GM12878 (cell line): Measurements from ENCODE around the gene UBE2G2. TPM values are rescaled to one million over a fixed set of nuclear protein-coding genes. Genes with fewer than 3 reads are reported as not detected.

ENCODE experiments used
- ATAC-seq: fragments of 200-7000 bp; cut with Tn5 transposase; 3 replicates; pipeline ENCODE4 v1.9.1; 2020; ENCODE audit warnings: mild to moderate bottlenecking, moderate library complexity
- BruUV-seq: library from RNA; stranded (reverse); fragments of 400-500 nt; replicated peaks from 2 replicates; lab custom pipeline; 2021; lab: Mats Ljungman, UMichigan
- CTCF ChIA-PET: fragments of 300-600 bp; sonication (Branson Sonifier 250); formaldehyde crosslinking; extraction: SDS; loops from one replicate; lab custom pipeline; 2021; ENCODE audit warnings: inconsistent platforms; lab: Yijun Ruan, JAX
- POLR2A ChIA-PET: fragments of 350-600 bp; formaldehyde crosslinking; extraction: SDS; loops from one replicate; lab custom pipeline; 2021; ENCODE audit warnings: inconsistent platforms; lab: Charles Lee
- RAD21 ChIA-PET: fragments of 300-600 bp; sonication (Branson Sonifier 250); formaldehyde crosslinking; loops from one replicate; lab custom pipeline; 2023; ENCODE audit warnings: antibody characterized with exemption; ENCODE audit not compliant: unreplicated experiment; lab: Charles Lee
- SMC1A ChIA-PET: fragments of 300-600 bp; sonication (Branson Sonifier 250); formaldehyde crosslinking; loops from one replicate; lab custom pipeline; 2023; ENCODE audit not compliant: unreplicated experiment, uncharacterized antibody; lab: Charles Lee
- DNase-seq: peaks from one replicate; pipeline ENCODE4 v3.0.0-alpha.2; 2011; ENCODE audit warnings: low read depth, low spot score
- FAIRE-seq: peaks from 3 replicates; lab custom pipeline; 2011; peaks lifted over from hg19 to GRCh38; lab: Jason Lieb, UNC
- H2AFZ ChIP-seq: 2 replicates; pipeline ENCODE4 v1.6.0; 2011; ENCODE audit warnings: low read depth, low read length, control low read depth; ENCODE audit not compliant: control insufficient read depth
- H3K27ac ChIP-seq: 2 replicates; pipeline ENCODE4 v1.5.1; 2011; ENCODE audit warnings: control low read depth; ENCODE audit not compliant: control insufficient read depth, insufficient read depth
- H3K27me3 ChIP-seq, 2 experiments: replicated peaks in 1 of 2; 2 replicates each; pipeline versions ENCODE4 v1.6.0 to v1.6.1; 2011; ENCODE audit warnings: low read length in 1 of 2; ENCODE audit not compliant: control insufficient read depth in 2 of 2, insufficient read depth in 2 of 2
- H3K36me3 ChIP-seq, 2 experiments: 2 replicates each; pipeline ENCODE4 v1.5.1; 2011; ENCODE audit warnings: low read length in 1 of 2; ENCODE audit not compliant: control insufficient read depth in 2 of 2, insufficient read depth in 2 of 2
- H3K4me1 ChIP-seq: 2 replicates; pipeline ENCODE4 v1.6.1; 2011; ENCODE audit warnings: mild to moderate bottlenecking, low read length, moderate library complexity, mixed read lengths; ENCODE audit not compliant: control insufficient read depth, insufficient read depth
- H3K4me2 ChIP-seq: 2 replicates; pipeline ENCODE4 v1.6.0; 2011; ENCODE audit warnings: control low read depth; ENCODE audit not compliant: control insufficient read depth, insufficient read depth
- H3K4me3 ChIP-seq: fragments of 200-600 bp; sonication (generic); 2 replicates; pipeline ENCODE4 v1.5.1; 2016
- H3K79me2 ChIP-seq: 2 replicates; pipeline ENCODE4 v1.6.0; 2011; ENCODE audit warnings: low read length; ENCODE audit not compliant: control insufficient read depth, insufficient read depth
- H3K9ac ChIP-seq: 2 replicates; pipeline ENCODE4 v1.8.0; 2011; ENCODE audit warnings: low read length, control low read depth, mixed read lengths; ENCODE audit not compliant: control insufficient read depth, insufficient read depth
- H3K9me3 ChIP-seq: replicated peaks from 3 replicates; pipeline ENCODE4 v1.5.1; 2011; ENCODE audit warnings: mild to moderate bottlenecking, low read length; ENCODE audit not compliant: control insufficient read depth, insufficient read depth
- H4K20me1 ChIP-seq: 2 replicates; pipeline ENCODE4 v1.6.0; 2011; ENCODE audit not compliant: control insufficient read depth, insufficient read depth
- CBFB ChIP-seq: IDR thresholded peaks from 2 replicates; pipeline ENCODE4 v1.6.1; 2016; ENCODE audit warnings: antibody characterized with exemption, low read depth
- CBX3 ChIP-seq: fragments of 200-600 bp; sonication (generic); IDR thresholded peaks from 2 replicates; pipeline ENCODE4 v1.6.1; 2016; ENCODE audit warnings: low read depth, borderline replicate concordance
- EED ChIP-seq: sonication (generic); IDR thresholded peaks from 2 replicates; pipeline ENCODE4 v1.6.1; 2016; ENCODE audit warnings: antibody characterized with exemption, low read depth
- ETV6 ChIP-seq, 2 experiments: fragments of 450-650 bp in 1 of 2; IDR thresholded peaks in 1 of 2; conservative IDR thresholded peaks in 1 of 2; 2 replicates each; pipeline ENCODE4 v1.6.1; 2014; ENCODE audit warnings: antibody characterized with exemption in 1 of 2, borderline replicate concordance in 1 of 2, low read depth in 1 of 2, mild to moderate bottlenecking in 1 of 2, moderate library complexity in 1 of 2
- HCFC1 ChIP-seq: fragments of 150-350 bp; IDR thresholded peaks from 2 replicates; pipeline ENCODE4 v1.6.1; 2014; ENCODE audit warnings: low read length
- HDGF ChIP-seq: fragments of 450-650 bp; IDR thresholded peaks from 2 replicates; pipeline ENCODE4 v1.6.1; 2016; ENCODE audit warnings: antibody characterized with exemption
- MTA3 ChIP-seq: IDR thresholded peaks from 2 replicates; pipeline ENCODE4 v1.6.1; 2012; ENCODE audit warnings: low read length, inconsistent platforms, borderline replicate concordance
- MXI1 ChIP-seq: fragments of 150-350 bp; IDR thresholded peaks from 2 replicates; pipeline ENCODE4 v1.6.1; 2011; ENCODE audit warnings: low read depth, mild to moderate bottlenecking, inconsistent platforms, low read length, improper control_type of control experiment
- PAX5 ChIP-seq: IDR thresholded peaks from 2 replicates; pipeline ENCODE4 v1.6.1; 2011; ENCODE audit warnings: low read depth, low read length, borderline replicate concordance
- ZZZ3 ChIP-seq: IDR thresholded peaks from 2 replicates; pipeline ENCODE4 v1.6.1; 2011; ENCODE audit warnings: low read depth; ENCODE audit not compliant: control insufficient read depth, insufficient read length
- WGBS: methylation state at CpG from one replicate; pipeline ENCODE4 v1.1.6; 2016; ENCODE audit warnings: low lambda C conversion rate; ENCODE audit not compliant: insufficient replicate concordance, insufficient coverage; ENCODE audit errors: missing lambda C conversion rate; 5-methylcytosine and 5-hydroxymethylcytosine counted together
- in situ Hi-C: fragments of 300-500 bp; cut with MboI; formaldehyde crosslinking; loops from 9 replicates; pipeline ENCODE4 v1.14.3; 2018; ENCODE audit warnings: mixed read lengths
- intact Hi-C: fragments of 100-400 bp; cut with micrococcal nuclease; formaldehyde crosslinking; loops from one replicate; pipeline ENCODE4 v1.14.2; 2022; ENCODE audit not compliant: unreplicated experiment
- polyA plus RNA-seq, 11 experiments: library from polyadenylated mRNA; depleted of rRNA in 4 of 11; unstranded in 6 of 11; stranded (reverse) in 5 of 11; fragments of >200 nt; fragmentation: Nextera tagmentation in 4 of 11; fragmentation: Illumina TruSeq in 1 of 11; extraction: Ambion mirVana in 4 of 11; extraction: Trizol in 1 of 11; gene quantifications; 1 replicate in 1 of 11; 2 replicates in 10 of 11; pipeline versions ENCODE4 v1.2.1 to v1.2.3, GENCODE V29; 2011 to 2016; ENCODE audit warnings: inconsistent platforms in 2 of 11, missing spikeins in 2 of 11, low read depth in 1 of 11
- total RNA-seq, 4 experiments: library from RNA; depleted of rRNA in 3 of 4; stranded (reverse); fragments of >200 nt in 3 of 4; fragmentation: Illumina TruSeq in 1 of 4; extraction: Trizol in 1 of 4; gene quantifications; 2 replicates each; pipeline versions ENCODE4 v1.2.1 to v1.2.3, GENCODE V29; 2013 to 2021
- TF ChIP-seq, protein P1 (sequence below): IDR thresholded peaks from 2 replicates; pipeline ENCODE4 v1.6.1; 2012; ENCODE audit warnings: low read depth, low read length, improper control_type of control experiment
- TF ChIP-seq, protein P2 (sequence below): fragments of 450-650 bp; formaldehyde crosslinking; IDR thresholded peaks from 2 replicates; pipeline ENCODE4 v1.5.0; 2022; ENCODE audit warnings: mild to moderate bottlenecking, missing genetic modification characterization
- TF ChIP-seq, protein P3 (sequence below): fragments of 450-650 bp; IDR thresholded peaks from 2 replicates; pipeline ENCODE4 v1.6.1; 2016; ENCODE audit warnings: mild to moderate bottlenecking
- TF ChIP-seq, protein P4 (sequence below): fragments of 450-650 bp; IDR thresholded peaks from 2 replicates; pipeline ENCODE4 v1.6.1; 2017; ENCODE audit warnings: borderline replicate concordance
- TF ChIP-seq, protein P5 (sequence below): fragments of 150-350 bp; IDR thresholded peaks from 2 replicates; pipeline ENCODE4 v1.6.1; 2016; ENCODE audit warnings: low read depth, low read length

UBE2G2 gene
- total and polyA plus RNA-seq, 10 of the 15 experiments (the other 5 are each of a cell fraction or from before 2014, with no cell fraction given) = 27.0 to 139 (median 75.9) TPM

DNA sequence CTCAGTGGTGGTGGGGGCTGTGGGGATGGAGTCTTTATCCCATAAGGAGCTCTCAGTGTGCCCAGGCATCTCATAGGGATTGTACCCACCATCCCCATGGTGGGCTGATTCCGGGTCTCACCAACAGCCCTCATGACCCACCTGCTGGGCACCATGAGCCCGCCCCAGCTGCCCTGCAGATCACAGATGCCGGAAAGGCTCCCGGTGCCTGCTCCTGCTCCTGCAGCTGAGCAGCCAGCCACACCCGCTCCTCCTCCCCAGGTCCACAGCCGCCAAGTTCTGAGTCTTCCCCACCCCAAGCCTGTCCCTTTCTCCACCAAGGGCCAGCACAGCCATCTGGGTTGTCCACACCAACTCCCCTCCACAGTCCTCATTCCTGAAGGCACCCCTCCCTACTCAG lies 74.8 kb downstream of the UBE2G2 start:
- H3K4me2 ChIP-seq = no peak overlapping the region
- FAIRE-seq (no peak), ATAC-seq (no peak), DNase-seq (no peak)
- H3K4me1 ChIP-seq = no peaks in the 10 kb centered on the region
- RAD21 ChIA-PET = no interaction called here
- no peaks in the 10 kb centered on the region for H3K36me3 ChIP-seq
- no peaks in the 10 kb centered on the region for H4K20me1 ChIP-seq
- no peak overlapping the region for H2AFZ ChIP-seq
- SMC1A ChIA-PET = no interaction called here
- POLR2A ChIA-PET = no interaction called here
- no TSS peak for BruUV-seq
- intact Hi-C loops = no loop called here
- no peaks in the 10 kb centered on the region for H3K9me3 ChIP-seq
- WGBS = 64% methylated on average over 4 of the region's 6 CpGs
- no peak overlapping the region for H3K4me3 ChIP-seq
- no peaks in the 10 kb centered on the region for H3K79me2 ChIP-seq
- CTCF ChIA-PET = no interaction called here
- H3K9ac ChIP-seq = no peak overlapping the region
- peaks cover 2 to 3% of the 10 kb centered on the region in 2 experiments; a peak in 2 of 4 replicates for H3K27me3 ChIP-seq
- H3K27ac ChIP-seq = no peak overlapping the region
- in situ Hi-C loops = no loop called here
- no peak for TF ChIP-seq MTA3
- TF ChIP-seq, protein P1, sequence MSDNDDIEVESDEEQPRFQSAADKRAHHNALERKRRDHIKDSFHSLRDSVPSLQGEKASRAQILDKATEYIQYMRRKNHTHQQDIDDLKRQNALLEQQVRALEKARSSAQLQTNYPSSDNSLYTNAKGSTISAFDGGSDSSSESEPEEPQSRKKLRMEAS = no peak
- TF ChIP-seq, protein P2, sequence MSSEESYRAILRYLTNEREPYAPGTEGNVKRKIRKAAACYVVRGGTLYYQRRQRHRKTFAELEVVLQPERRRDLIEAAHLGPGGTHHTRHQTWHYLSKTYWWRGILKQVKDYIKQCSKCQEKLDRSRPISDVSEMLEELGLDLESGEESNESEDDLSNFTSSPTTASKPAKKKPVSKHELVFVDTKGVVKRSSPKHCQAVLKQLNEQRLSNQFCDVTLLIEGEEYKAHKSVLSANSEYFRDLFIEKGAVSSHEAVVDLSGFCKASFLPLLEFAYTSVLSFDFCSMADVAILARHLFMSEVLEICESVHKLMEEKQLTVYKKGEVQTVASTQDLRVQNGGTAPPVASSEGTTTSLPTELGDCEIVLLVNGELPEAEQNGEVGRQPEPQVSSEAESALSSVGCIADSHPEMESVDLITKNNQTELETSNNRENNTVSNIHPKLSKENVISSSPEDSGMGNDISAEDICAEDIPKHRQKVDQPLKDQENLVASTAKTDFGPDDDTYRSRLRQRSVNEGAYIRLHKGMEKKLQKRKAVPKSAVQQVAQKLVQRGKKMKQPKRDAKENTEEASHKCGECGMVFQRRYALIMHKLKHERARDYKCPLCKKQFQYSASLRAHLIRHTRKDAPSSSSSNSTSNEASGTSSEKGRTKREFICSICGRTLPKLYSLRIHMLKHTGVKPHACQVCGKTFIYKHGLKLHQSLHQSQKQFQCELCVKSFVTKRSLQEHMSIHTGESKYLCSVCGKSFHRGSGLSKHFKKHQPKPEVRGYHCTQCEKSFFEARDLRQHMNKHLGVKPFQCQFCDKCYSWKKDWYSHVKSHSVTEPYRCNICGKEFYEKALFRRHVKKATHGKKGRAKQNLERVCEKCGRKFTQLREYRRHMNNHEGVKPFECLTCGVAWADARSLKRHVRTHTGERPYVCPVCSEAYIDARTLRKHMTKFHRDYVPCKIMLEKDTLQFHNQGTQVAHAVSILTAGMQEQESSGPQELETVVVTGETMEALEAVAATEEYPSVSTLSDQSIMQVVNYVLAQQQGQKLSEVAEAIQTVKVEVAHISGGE (CRISPR knock-in tag) = no peak
- no peak for TF ChIP-seq ETV6 (conservative IDR thresholded peaks at IDR 0.05 in 1 of 2, IDR thresholded peaks at IDR 0.05 in 1 of 2; ENCODE audit: borderline replicate concordance in 1 of 2, low read depth in 1 of 2)
- no peak for TF ChIP-seq MXI1
- TF ChIP-seq, protein P3, sequence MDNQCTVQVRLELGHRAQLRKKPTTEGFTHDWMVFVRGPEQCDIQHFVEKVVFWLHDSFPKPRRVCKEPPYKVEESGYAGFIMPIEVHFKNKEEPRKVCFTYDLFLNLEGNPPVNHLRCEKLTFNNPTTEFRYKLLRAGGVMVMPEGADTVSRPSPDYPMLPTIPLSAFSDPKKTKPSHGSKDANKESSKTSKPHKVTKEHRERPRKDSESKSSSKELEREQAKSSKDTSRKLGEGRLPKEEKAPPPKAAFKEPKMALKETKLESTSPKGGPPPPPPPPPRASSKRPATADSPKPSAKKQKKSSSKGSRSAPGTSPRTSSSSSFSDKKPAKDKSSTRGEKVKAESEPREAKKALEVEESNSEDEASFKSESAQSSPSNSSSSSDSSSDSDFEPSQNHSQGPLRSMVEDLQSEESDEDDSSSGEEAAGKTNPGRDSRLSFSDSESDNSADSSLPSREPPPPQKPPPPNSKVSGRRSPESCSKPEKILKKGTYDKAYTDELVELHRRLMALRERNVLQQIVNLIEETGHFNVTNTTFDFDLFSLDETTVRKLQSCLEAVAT = no peak
- TF ChIP-seq, protein P4, sequence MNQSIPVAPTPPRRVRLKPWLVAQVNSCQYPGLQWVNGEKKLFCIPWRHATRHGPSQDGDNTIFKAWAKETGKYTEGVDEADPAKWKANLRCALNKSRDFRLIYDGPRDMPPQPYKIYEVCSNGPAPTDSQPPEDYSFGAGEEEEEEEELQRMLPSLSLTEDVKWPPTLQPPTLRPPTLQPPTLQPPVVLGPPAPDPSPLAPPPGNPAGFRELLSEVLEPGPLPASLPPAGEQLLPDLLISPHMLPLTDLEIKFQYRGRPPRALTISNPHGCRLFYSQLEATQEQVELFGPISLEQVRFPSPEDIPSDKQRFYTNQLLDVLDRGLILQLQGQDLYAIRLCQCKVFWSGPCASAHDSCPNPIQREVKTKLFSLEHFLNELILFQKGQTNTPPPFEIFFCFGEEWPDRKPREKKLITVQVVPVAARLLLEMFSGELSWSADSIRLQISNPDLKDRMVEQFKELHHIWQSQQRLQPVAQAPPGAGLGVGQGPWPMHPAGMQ = no peak
- TF ChIP-seq, protein P5, sequence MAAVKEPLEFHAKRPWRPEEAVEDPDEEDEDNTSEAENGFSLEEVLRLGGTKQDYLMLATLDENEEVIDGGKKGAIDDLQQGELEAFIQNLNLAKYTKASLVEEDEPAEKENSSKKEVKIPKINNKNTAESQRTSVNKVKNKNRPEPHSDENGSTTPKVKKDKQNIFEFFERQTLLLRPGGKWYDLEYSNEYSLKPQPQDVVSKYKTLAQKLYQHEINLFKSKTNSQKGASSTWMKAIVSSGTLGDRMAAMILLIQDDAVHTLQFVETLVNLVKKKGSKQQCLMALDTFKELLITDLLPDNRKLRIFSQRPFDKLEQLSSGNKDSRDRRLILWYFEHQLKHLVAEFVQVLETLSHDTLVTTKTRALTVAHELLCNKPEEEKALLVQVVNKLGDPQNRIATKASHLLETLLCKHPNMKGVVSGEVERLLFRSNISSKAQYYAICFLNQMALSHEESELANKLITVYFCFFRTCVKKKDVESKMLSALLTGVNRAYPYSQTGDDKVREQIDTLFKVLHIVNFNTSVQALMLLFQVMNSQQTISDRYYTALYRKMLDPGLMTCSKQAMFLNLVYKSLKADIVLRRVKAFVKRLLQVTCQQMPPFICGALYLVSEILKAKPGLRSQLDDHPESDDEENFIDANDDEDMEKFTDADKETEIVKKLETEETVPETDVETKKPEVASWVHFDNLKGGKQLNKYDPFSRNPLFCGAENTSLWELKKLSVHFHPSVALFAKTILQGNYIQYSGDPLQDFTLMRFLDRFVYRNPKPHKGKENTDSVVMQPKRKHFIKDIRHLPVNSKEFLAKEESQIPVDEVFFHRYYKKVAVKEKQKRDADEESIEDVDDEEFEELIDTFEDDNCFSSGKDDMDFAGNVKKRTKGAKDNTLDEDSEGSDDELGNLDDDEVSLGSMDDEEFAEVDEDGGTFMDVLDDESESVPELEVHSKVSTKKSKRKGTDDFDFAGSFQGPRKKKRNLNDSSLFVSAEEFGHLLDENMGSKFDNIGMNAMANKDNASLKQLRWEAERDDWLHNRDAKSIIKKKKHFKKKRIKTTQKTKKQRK = no peak
- no peak for TF ChIP-seq ZZZ3
- TF ChIP-seq EED = no peak
- no peak for TF ChIP-seq CBX3
- no peak for TF ChIP-seq HCFC1
- no peak for TF ChIP-seq HDGF
- no peak for TF ChIP-seq CBFB
- TF ChIP-seq PAX5 = no peak
